Measurements from ENCODE around the gene NFIC.

DNA sequence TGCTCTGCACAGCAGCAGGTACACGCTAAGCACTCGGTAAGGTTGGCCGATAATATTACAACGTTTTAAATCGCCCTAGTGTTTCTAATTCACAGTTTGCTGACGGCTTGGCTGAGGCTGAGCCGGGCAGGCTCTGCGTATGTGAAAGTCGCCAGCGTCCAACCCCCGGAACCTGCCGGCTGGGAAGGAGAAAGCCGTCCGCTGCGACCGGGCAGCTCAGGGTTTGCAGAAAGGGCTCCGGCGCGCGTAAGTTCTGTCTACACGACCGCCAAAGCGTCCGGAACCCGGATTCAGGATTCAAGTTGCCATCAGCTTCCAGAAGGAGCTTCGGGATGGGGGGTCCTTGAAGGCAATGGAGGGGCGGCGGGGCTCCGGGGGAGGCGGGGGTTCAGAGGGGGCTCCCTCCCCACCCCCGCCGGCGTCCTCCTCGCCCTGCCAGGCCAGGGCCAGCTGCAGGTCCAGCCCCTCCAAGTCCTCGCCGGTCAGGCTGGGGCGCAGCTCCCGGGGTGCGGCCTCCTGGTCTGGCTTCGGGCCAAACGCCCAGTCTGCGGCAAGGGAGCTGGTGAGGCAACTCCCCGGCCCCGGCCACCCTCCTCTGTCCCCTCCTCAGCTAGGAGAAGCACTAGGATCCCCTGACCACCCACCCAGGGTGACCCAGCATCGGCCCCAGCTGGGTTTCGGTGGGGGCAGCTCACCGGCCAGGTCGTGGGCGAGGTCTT, 116.3 kb downstream of the NFIC start:
- TF ChIP-seq TAF1 (IDR thresholded peaks at IDR 0.05; ENCODE audit: low read depth, low read length) (no peak), POLR2AphosphoS5 (IDR thresholded peaks at IDR 0.05; ENCODE audit: low read depth, low read length) (no peak), POLR2A (IDR thresholded peaks at IDR 0.05; ENCODE audit: low read depth, low read length) (no peak)

All from GM12891 (cell line).